Measurements from ENCODE around the gene CTDSP2. TPM values are rescaled to one million over a fixed set of nuclear protein-coding genes. Genes with fewer than 3 reads are reported as not detected.
A peak's percentile ranks its signal among the peaks of the same experiment; 100 is the strongest.

The CTDSP2 gene
- total RNA-seq, 6 donors from 2014 or later = 153 to 226 (median 175) TPM

- WGBS, 2 donors = 66 to 73% methylated on average over 6 to 8 of the region's 8 CpGs
- DNase-seq (no peak), ATAC-seq (ENCODE audit: low FRiP score in 2 of 2) (no peak)
- H3K4me1 ChIP-seq = peaks cover 50 to 70% (median 61%) of the 10 kb centered on the region in 4 donors
- H3K9me3 ChIP-seq = no peaks in the 10 kb centered on the region
- peak overlapping the region; percentile 59 to 88 (median 72) for H3K27ac ChIP-seq
- H3K36me3 ChIP-seq = peaks cover 12 to 50% (median 33%) of the 10 kb centered on the region in 4 donors
- H3K4me3 ChIP-seq = no peak overlapping the region
- H3K27me3 ChIP-seq = no peaks in the 10 kb centered on the region
- no peak for TF ChIP-seq POLR2A (IDR thresholded peaks at IDR 0.05)
- no peak for TF ChIP-seq EP300 (IDR thresholded peaks at IDR 0.05)
- TF ChIP-seq, protein P1, sequence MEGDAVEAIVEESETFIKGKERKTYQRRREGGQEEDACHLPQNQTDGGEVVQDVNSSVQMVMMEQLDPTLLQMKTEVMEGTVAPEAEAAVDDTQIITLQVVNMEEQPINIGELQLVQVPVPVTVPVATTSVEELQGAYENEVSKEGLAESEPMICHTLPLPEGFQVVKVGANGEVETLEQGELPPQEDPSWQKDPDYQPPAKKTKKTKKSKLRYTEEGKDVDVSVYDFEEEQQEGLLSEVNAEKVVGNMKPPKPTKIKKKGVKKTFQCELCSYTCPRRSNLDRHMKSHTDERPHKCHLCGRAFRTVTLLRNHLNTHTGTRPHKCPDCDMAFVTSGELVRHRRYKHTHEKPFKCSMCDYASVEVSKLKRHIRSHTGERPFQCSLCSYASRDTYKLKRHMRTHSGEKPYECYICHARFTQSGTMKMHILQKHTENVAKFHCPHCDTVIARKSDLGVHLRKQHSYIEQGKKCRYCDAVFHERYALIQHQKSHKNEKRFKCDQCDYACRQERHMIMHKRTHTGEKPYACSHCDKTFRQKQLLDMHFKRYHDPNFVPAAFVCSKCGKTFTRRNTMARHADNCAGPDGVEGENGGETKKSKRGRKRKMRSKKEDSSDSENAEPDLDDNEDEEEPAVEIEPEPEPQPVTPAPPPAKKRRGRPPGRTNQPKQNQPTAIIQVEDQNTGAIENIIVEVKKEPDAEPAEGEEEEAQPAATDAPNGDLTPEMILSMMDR (IDR thresholded peaks at IDR 0.05) = no peak
- TF ChIP-seq POLR2AphosphoS5 (IDR thresholded peaks at IDR 0.05) = no peak
Observed at GRCh38 chr12:57817261-57817989, 29.1 kb downstream of the CTDSP2 start.

- Histone ChIP-seq H3K4me3 (no peak overlapping the region), H3K9me3 (no peaks in the 10 kb centered on the region), H3K36me3 (peaks cover 8 to 50% (median 31%) of the 10 kb centered on the region in 4 donors), H3K27ac (peak overlapping the region; percentile 59 to 88 (median 72)), H3K4me1 (peaks cover 49 to 64% (median 59%) of the 10 kb centered on the region in 4 donors), H3K27me3 (no peaks in the 10 kb centered on the region)
- 17 to 30% methylated on average over 5 of the region's 5 CpGs for WGBS, 2 donors
- peak; percentile 47 to 86 for ATAC-seq (ENCODE audit: low FRiP score in 2 of 2)
- DNase-seq = peak in 1 of 2 donors; percentile 68
- TF ChIP-seq POLR2AphosphoS5 (IDR thresholded peaks at IDR 0.05) (peak; percentile 21 to 69), POLR2A (IDR thresholded peaks at IDR 0.05) (no peak)
Observed at GRCh38 chr12:57816855-57817151, 29.7 kb downstream of the CTDSP2 start.

DNA sequence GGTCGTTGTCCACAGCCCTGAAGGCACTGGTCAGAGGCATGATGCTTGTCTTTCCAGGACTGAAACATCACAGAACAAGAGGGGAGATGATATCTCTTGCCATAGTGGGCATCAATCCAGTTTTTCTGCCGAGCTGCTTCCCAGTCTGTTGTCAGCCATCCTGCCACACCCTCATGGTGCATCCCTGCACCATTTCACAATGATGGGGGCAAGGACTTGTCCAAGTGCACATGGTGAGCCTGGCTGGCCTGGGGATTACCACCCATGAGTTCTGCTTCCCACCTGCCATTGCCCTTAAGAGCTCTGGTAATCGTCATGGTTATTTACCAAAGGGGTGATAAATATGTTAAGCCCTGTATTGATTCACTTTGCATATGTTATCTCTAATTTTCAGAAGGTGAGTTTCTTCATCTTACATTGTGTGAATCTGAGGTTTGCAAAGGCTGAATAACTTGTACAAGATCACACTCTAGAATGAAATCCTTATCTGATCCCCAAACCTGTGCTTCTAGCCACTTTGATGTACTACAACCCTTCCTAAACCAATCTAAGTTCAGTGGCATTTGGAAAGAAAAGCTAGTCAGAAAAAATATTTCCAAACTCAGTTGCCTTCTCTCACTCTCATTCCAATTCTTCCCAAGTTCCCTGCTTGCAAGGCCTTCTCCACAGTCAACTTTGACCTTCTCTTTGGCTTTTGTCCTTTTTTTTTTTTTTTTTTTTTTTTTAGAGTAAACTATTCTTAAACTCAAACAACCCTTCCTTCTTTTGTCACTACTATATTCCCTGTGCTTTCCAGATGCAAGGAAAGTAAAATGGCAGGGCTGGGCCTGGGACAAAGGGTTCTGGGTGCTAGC lies 30.3 kb downstream of the CTDSP2 start:
- H3K36me3 ChIP-seq = peaks cover 2 to 50% (median 31%) of the 10 kb centered on the region in 4 donors
- H3K9me3 ChIP-seq = no peaks in the 10 kb centered on the region
- H3K27ac ChIP-seq = peak overlapping the region in 3 of 4 donors; percentile 60 to 88 (median 67)
- H3K27me3 ChIP-seq = no peaks in the 10 kb centered on the region
- no peak for ATAC-seq (ENCODE audit: low FRiP score in 2 of 2)
- 47 to 52% methylated on average over 3 of the region's 3 CpGs for WGBS, 2 donors
- TF ChIP-seq POLR2AphosphoS5 (IDR thresholded peaks at IDR 0.05) (no peak), EP300 (IDR thresholded peaks at IDR 0.05) (peak in 1 of 4 donors; percentile 13)
- DNase-seq = no peak
- no peak overlapping the region for H3K4me3 ChIP-seq
- H3K4me1 ChIP-seq = peaks cover 43 to 58% (median 55%) of the 10 kb centered on the region in 4 donors

DNA sequence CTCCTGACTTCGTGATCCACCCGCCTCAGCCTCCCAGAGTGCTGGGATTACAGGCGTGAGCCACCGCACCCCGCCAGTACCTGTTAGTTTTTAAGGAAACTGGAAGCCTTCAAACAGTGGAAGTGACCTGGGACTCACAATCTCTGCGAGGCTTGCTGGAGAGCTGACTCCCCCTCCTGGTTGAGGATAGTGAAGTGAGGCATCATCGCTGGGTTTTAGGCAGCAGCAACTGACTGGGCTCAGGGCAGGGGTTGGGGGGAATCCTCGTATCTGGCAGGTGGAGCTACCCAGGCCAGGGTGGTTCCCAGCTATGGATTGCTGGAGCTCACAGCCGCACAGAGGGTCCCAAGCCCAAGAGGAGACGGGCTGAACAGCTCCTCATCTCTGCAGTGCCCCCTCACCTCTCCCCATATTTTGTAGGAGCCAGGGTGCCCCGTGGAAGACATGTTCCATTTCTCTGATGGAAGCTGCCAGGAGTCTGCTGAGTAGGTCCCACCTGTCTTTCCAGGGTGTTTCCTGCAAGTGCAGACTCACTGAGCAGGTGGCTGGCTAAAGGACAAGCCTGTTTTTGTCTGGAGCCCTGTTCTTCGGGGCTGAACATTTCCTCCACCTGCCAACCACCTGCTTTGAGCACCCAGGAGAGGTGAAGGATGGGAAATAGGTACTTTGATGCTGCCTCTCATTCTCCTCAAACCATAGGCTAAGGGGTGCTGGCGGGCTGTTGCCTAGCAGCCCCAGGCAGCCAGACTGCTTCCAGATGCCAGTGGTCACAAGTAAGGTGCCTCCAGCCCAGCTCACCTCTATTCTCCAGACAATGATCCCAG lies 31.1 kb downstream of the CTDSP2 start:
- WGBS, 2 donors = 80 to 81% methylated on average over 9 to 13 of the region's 13 CpGs
- Histone ChIP-seq H3K4me3 (no peak overlapping the region), H3K27me3 (no peaks in the 10 kb centered on the region), H3K4me1 (peaks cover 42 to 54% (median 52%) of the 10 kb centered on the region in 4 donors), H3K36me3 (peaks cover 0 to 50% (median 29%) of the 10 kb centered on the region in 4 donors), H3K9me3 (no peaks in the 10 kb centered on the region), H3K27ac (peak overlapping the region in 3 of 4 donors; percentile 56 to 88 (median 67))
- DNase-seq (no peak), ATAC-seq (ENCODE audit: low FRiP score in 2 of 2) (no peak)
- TF ChIP-seq POLR2A (IDR thresholded peaks at IDR 0.05) (no peak), POLR2AphosphoS5 (IDR thresholded peaks at IDR 0.05) (no peak), EP300 (IDR thresholded peaks at IDR 0.05) (no peak)
- TF ChIP-seq, protein P1 (IDR thresholded peaks at IDR 0.05) = no peak

- ATAC-seq (ENCODE audit: low FRiP score in 2 of 2) = no peak
Observed at GRCh38 chr12:57813971-57814772, 32.4 kb downstream of the CTDSP2 start.

More at GRCh38 chr12:57813971-57814772, 32.4 kb downstream of the CTDSP2 start:
- Histone ChIP-seq H3K36me3 (peaks cover 8 to 50% (median 32%) of the 10 kb centered on the region in 4 donors), H3K4me3 (no peak overlapping the region), H3K9me3 (no peaks in the 10 kb centered on the region), H3K27ac (peak overlapping the region in 3 of 4 donors; percentile 0 to 88 (median 28)), H3K27me3 (no peaks in the 10 kb centered on the region), H3K4me1 (peaks cover 39 to 52% (median 45%) of the 10 kb centered on the region in 4 donors)
- WGBS, 2 donors = 71 to 85% methylated on average over 16 to 17 of the region's 17 CpGs
- no peak for DNase-seq
- no peak for TF ChIP-seq POLR2AphosphoS5 (IDR thresholded peaks at IDR 0.05)
- no peak for TF ChIP-seq POLR2A (IDR thresholded peaks at IDR 0.05)
- TF ChIP-seq, protein P1 (IDR thresholded peaks at IDR 0.05) = no peak
- no peak for TF ChIP-seq EP300 (IDR thresholded peaks at IDR 0.05)

All from upper lobe of left lung (tissue), 6 donors.